Glutamatergic neuron (in vitro differentiated cells): ENCODE data around the gene MPPE1. TPM values are rescaled to one million over a fixed set of nuclear protein-coding genes. Genes with fewer than 3 reads are reported as not detected.

ENCODE experiments used
- DNase-seq: peaks from one replicate; pipeline ENCODE4 v3.0.0; 2022
- H3K27ac Mint-ChIP-seq: one replicate; pipeline ENCODE4 v1.8.0; 2020; ENCODE audit warnings: mild to moderate bottlenecking, mixed read lengths, inconsistent platforms; ENCODE audit not compliant: unreplicated experiment
- H3K27me3 Mint-ChIP-seq: one replicate; pipeline ENCODE4 v1.8.0; 2020; ENCODE audit warnings: mild to moderate bottlenecking, moderate library complexity, mixed read lengths, inconsistent platforms; ENCODE audit not compliant: unreplicated experiment
- H3K36me3 Mint-ChIP-seq: one replicate; pipeline ENCODE4 v1.8.0; 2020; ENCODE audit warnings: mild to moderate bottlenecking, mixed read lengths, inconsistent platforms; ENCODE audit not compliant: unreplicated experiment
- H3K4me1 Mint-ChIP-seq: one replicate; pipeline ENCODE4 v1.8.0; 2020; ENCODE audit warnings: mild to moderate bottlenecking, low read depth, mixed read lengths, inconsistent platforms; ENCODE audit not compliant: unreplicated experiment
- H3K4me3 Mint-ChIP-seq: one replicate; pipeline ENCODE4 v1.8.0; 2020; ENCODE audit warnings: mild to moderate bottlenecking, mixed read lengths, inconsistent platforms; ENCODE audit not compliant: unreplicated experiment
- H3K9me3 Mint-ChIP-seq: one replicate; pipeline ENCODE4 v1.8.0; 2020; ENCODE audit warnings: mild to moderate bottlenecking, moderate library complexity, mixed read lengths, inconsistent platforms; ENCODE audit not compliant: unreplicated experiment
- CTCF ChIP-seq: fragments of 200-600 bp; sonication (generic); IDR thresholded peaks from one replicate; pipeline ENCODE4 v1.5.0; 2021; ENCODE audit not compliant: partially characterized antibody, unreplicated experiment
- long read RNA-seq: library from polyadenylated mRNA; unstranded; transcript quantifications from one replicate; pipeline ENCODE4 v2.0.0, GENCODE V29; 2020; ENCODE audit not compliant: unreplicated experiment
- total RNA-seq: library from RNA; stranded (reverse); fragmentation: NEBNext Ultra II Directional; extraction: Animal tissue kit (Norgen Biotek cat#: 25700); gene quantifications from one replicate; pipeline ENCODE4 v1.2.1, GENCODE V29; 2021; ENCODE audit not compliant: unreplicated experiment

The MPPE1 gene
- 31.8 TPM for total RNA-seq
- long read RNA-seq, full-length matches to known transcripts = 6 of 14 reads
- long read RNA-seq, partial matches to known transcripts = 0 of 14 reads
- long read RNA-seq, other reads (novel, unspliced or antisense) = 8 of 14 reads

GRCh38 chr18:11908182-11909060 is at the start of gene MPPE1:
TSS of gene MPPE1 (minus strand) at chr18:11908317. CDS start at chr18:11897264, 11,053 bp downstream.
- peaks cover 4% of the 10 kb centered on the region for H3K36me3 Mint-ChIP-seq
- DNase-seq = peak; percentile 93
- H3K27ac Mint-ChIP-seq = peak within 1 kb of the TSS; percentile 95
- peaks cover 2% of the 10 kb centered on the region for H3K4me1 Mint-ChIP-seq
- peaks cover 7% of the 10 kb centered on the region for H3K9me3 Mint-ChIP-seq
- TF ChIP-seq CTCF = no peak
- peaks cover 6% of the 10 kb centered on the region for H3K27me3 Mint-ChIP-seq
- peak within 1 kb of the TSS; percentile 96 for H3K4me3 Mint-ChIP-seq

DNA sequence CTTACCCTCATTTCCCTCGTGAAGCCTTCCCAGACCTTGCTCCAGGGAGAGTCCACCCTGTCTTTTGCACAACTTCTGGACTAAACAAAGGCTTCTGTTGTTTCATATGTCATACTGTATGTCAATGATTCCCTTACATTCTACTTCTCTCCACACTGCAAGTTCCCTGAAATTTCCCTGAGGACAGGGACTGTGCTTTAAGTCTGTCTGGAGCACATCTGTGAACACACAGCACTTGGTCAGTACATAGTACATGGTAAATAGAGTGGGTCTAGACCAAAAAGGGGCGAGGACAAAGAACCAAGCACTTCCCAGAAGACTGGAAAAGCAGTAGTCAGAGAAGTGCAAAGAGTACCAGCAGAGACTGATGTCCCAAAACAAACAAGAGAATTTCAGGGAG is 49.5 kb upstream of the MPPE1 start:
- Mint-ChIP-seq H3K36me3 (peaks cover 16% of the 10 kb centered on the region), H3K9me3 (peaks cover 17% of the 10 kb centered on the region), H3K4me3 (no peak overlapping the region), H3K27me3 (peaks cover 8% of the 10 kb centered on the region), H3K4me1 (peaks cover 26% of the 10 kb centered on the region), H3K27ac (peak overlapping the region; percentile 88)
- no peak for DNase-seq
- no peak for TF ChIP-seq CTCF

DNA sequence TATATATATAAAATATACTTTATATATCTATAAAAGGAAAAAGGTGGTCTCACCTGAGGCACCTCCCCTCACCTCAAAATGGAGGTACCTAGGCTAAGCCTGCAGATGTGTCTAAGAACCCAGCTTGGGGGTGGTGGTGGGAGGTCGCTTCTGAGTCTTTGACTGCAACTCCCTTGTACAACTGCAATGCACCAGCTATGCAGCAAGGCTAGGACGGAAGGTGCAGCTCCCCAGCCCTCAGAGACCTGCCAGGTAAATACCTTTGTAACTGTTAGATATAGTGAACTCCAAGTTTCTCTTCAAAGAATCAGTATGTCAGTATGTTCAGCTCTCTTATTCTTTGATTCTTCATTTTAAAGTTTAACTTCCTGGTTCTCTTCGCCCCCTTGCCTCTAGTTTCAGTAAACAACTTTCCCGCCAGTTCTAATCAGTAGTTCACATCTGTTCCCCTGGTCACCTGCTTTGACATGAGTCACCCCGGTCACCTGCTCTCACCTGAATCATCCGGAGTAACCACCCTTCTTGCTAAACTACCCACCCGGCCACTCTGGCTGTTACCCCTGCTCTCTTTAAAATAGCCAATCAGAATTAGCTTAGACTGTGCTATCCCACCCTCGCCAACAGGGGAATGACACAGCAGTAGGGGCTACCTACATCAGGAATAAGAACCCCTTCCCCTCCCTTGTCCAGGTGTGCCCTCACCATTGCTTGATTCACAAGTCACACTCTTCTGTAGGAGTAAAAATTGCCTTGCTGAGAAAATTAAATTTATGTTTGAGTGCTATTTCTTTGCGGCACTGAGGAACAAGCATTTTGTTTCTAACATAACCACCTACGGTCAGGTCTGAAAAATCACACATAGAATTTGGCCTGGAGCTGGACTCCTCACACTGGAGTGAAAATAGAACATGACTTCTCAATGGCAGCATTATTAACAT is 48.5 kb upstream of the MPPE1 start:
- Mint-ChIP-seq H3K4me3 (no peak overlapping the region), H3K4me1 (peaks cover 28% of the 10 kb centered on the region), H3K9me3 (peaks cover 18% of the 10 kb centered on the region), H3K27me3 (peaks cover 8% of the 10 kb centered on the region), H3K36me3 (peaks cover 16% of the 10 kb centered on the region), H3K27ac (peak overlapping the region; percentile 53)
- TF ChIP-seq CTCF = no peak
- DNase-seq = no peak

DNA sequence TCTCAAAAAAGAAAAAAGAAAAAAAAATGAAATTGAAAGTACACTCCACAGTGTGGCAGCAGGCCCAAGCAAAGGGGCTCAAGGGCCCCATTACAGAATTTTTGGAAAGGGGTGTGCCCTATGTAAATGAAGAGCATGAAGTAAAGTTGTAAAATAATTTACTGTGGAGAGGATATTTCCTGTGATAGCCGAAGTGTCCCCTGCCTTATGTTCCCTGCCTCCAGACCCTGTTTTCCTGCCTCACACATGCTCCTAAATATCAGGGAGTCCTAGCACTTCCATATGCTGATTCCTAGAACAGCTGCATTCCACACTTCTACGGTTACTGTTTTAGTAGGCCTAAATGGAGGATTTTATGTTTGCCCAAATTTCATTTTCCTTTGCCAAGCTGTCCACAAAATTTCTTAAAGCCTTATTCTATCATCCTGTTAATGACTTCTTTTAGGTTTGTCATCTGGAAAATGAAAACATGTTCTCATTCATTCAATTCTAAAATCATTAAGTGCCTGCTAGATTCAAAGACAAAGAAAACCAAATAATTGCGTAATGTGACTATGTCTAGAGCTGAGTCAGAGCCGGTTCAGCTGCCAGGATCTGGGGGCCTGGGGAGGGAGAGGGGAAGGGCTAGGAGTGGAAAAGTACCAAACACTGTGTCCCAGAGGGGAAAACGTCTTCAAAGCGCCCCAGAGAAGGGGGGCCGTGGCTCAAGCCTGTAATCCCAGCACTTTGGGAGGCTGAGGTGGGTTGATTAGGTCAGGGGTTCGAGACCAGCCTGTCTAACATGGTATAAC is 47.3 kb upstream of the MPPE1 start:
- Mint-ChIP-seq H3K4me3 (peak overlapping the region; percentile 5), H3K9me3 (peaks cover 18% of the 10 kb centered on the region), H3K36me3 (peaks cover 16% of the 10 kb centered on the region), H3K27me3 (peaks cover 6% of the 10 kb centered on the region), H3K27ac (peak overlapping the region; percentile 94), H3K4me1 (peaks cover 22% of the 10 kb centered on the region)
- no peak for TF ChIP-seq CTCF
- peak; percentile 37 for DNase-seq
